ENCODE data around the gene TRIM8. TPM values are rescaled to one million over a fixed set of nuclear protein-coding genes. Genes with fewer than 3 reads are reported as not detected.

Gene TRIM8
- total RNA-seq, 1 donor from 2014 or later = 126 TPM

DNA sequence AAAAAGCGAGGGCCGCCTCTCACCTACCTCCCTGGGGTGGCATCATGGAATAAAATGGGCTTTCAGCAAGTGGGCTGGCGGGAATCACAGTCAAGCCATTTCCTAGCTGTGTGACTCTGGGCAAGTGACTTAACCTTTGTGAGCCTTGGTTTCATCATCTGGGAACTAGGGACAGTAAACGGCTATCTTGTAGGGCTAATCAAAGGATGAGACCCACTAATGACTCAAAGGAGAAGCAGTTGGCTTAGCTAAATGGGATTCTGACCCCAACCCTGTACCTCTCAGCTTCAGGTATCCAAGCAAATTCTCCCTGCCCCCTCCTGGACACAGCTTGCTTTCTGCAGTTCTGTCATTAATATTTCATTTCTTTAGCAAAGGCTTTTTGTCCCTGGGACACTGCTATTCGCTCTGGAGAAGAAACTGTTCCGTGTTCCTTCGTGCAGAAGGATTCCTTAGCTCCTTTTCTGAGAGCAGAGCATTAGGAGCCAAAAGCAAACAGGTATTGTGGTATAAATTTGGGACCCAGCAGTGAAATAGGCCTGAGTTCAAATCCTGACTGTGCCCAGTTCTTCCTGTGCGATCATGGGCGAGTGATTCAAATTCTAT is 25.9 kb downstream of the TRIM8 start:
- Histone ChIP-seq H3K27me3 (no peaks in the 10 kb centered on the region), H3K4me3 (no peak overlapping the region), H3K36me3 (no peaks in the 10 kb centered on the region), H3K9me3 (no peaks in the 10 kb centered on the region), H3K4me1 (peaks cover 44% of the 10 kb centered on the region), H3K27ac (no peak overlapping the region)
- DNase-seq (ENCODE audit: extremely low spot score in 2 of 2) = no peak
- TF ChIP-seq, protein P1, sequence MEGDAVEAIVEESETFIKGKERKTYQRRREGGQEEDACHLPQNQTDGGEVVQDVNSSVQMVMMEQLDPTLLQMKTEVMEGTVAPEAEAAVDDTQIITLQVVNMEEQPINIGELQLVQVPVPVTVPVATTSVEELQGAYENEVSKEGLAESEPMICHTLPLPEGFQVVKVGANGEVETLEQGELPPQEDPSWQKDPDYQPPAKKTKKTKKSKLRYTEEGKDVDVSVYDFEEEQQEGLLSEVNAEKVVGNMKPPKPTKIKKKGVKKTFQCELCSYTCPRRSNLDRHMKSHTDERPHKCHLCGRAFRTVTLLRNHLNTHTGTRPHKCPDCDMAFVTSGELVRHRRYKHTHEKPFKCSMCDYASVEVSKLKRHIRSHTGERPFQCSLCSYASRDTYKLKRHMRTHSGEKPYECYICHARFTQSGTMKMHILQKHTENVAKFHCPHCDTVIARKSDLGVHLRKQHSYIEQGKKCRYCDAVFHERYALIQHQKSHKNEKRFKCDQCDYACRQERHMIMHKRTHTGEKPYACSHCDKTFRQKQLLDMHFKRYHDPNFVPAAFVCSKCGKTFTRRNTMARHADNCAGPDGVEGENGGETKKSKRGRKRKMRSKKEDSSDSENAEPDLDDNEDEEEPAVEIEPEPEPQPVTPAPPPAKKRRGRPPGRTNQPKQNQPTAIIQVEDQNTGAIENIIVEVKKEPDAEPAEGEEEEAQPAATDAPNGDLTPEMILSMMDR (IDR thresholded peaks at IDR 0.05) = no peak
- TF ChIP-seq POLR2A (IDR thresholded peaks at IDR 0.05) = no peak
- no peak for TF ChIP-seq POLR2AphosphoS5 (IDR thresholded peaks at IDR 0.05; ENCODE audit: insufficient read depth in 1 of 2, low read depth in 1 of 2)
- intact Hi-C loops (cut with DNase I) = no loop called here

DNA sequence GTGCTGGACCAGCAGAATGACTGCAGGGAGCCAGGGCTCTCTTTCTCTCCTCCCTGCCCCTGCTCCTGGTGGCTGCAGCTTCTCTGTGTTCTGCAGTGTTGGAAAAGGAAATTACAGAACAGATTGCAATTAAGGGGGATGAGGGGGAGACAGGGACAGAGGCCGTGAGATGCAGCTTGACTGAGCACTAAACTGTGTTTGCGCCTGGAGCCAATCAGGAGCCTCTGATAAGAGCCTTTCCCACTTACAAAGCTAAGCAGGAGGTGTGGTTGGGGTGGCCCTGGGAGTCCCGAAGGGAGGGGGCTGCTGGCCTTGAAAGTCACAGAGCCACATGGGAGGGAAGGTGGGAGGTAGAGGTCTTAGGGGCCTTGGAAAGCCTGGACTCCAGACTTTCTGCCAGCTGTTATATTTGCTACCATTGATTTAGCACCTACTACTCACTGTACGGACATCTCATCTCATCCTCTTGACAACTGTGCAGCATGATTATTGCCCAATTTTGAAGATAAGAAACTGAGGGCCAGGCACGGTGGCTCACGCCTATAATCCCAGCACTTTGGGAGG is 26.7 kb downstream of the TRIM8 start:
- Histone ChIP-seq H3K27me3 (no peaks in the 10 kb centered on the region), H3K27ac (no peak overlapping the region), H3K4me3 (no peak overlapping the region), H3K36me3 (no peaks in the 10 kb centered on the region), H3K9me3 (no peaks in the 10 kb centered on the region), H3K4me1 (peaks cover 52% of the 10 kb centered on the region)
- intact Hi-C loops (cut with DNase I) = no loop called here
- TF ChIP-seq POLR2AphosphoS5 (IDR thresholded peaks at IDR 0.05; ENCODE audit: insufficient read depth in 1 of 2, low read depth in 1 of 2) (no peak), POLR2A (IDR thresholded peaks at IDR 0.05) (no peak)
- TF ChIP-seq, protein P1 (IDR thresholded peaks at IDR 0.05) = no peak
- DNase-seq (ENCODE audit: extremely low spot score in 2 of 2) = no peak

DNA sequence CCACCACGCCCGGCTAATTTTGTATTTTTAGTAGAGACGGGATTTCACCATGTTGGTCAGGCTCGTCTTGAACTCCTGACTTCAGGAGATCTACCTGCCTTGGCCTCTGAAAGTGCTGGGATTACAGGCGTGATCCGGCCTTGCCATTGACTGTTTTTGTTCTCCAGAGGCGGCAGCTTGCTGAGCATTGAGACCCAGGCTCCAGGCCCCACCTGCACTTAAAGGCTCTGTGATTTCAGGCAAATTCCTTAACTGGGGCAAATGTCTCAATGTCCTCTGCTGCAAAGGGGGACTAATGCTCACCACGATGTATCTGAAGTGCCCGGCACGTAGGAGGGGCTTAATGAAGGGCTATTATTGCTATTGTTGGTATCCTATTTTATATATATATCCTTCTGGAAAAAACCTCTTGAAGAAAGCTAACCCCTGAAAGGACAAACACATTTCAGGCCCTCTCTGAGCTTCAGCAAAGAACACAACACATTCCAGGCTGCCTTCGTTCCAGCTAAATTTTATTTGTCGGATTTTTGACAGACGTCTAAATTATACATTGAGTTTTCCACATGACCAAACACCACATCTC is 29.0 kb downstream of the TRIM8 start:
- no peak for TF ChIP-seq POLR2A (IDR thresholded peaks at IDR 0.05)
- no peak for TF ChIP-seq POLR2AphosphoS5 (IDR thresholded peaks at IDR 0.05; ENCODE audit: insufficient read depth in 1 of 2, low read depth in 1 of 2)
- TF ChIP-seq, protein P1 (IDR thresholded peaks at IDR 0.05) = no peak
- H3K4me1 ChIP-seq = peaks cover 73% of the 10 kb centered on the region
- intact Hi-C loops (cut with DNase I) = no loop called here
- DNase-seq (ENCODE audit: extremely low spot score in 2 of 2) = no peak
- H3K4me3 ChIP-seq = peak overlapping the region; percentile 18 to 27
- H3K9me3 ChIP-seq = no peaks in the 10 kb centered on the region
- H3K36me3 ChIP-seq = no peaks in the 10 kb centered on the region
- H3K27ac ChIP-seq = peak overlapping the region; percentile 71
- H3K27me3 ChIP-seq = no peaks in the 10 kb centered on the region

DNA sequence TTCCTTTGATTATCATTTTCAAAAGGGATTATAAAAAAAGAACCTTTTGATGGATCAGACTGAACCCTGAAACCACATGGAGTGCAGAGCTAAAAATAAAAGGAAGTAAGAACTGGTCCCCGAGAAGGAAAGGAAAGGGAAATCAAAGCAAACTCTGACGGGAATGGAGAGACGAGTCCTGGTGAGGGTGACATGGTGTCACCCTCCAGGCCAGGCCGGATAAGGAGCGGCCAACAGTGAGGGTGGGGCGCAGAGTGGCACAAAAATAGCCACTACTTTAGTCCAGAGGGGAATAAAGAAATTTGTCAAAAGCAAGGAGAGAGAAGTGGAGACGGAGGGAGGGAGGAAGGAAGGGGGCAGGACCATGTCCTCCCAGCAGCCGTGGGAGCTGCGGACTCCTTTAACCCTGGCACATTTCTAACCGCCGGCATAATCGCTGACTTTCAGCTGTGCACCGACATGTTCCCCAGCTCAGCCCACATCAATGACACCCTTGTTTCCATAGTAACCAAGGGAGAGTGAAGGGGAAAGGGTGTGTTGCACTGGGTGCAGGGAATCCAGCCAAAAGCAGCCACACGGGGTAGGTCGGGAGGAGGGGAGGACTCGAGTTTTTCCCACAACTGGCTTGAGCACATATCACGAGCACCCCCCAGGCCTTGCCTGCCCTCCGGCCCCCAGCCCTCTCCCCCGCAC is 29.7 kb downstream of the TRIM8 start:
- H3K9me3 ChIP-seq = no peaks in the 10 kb centered on the region
- H3K4me1 ChIP-seq = peaks cover 75% of the 10 kb centered on the region
- H3K27me3 ChIP-seq = no peaks in the 10 kb centered on the region
- H3K4me3 ChIP-seq = peak overlapping the region; percentile 18 to 27
- intact Hi-C loops (cut with DNase I) = no loop called here
- H3K36me3 ChIP-seq = no peaks in the 10 kb centered on the region
- peak in 1 of 2 donors; percentile 87 for DNase-seq (ENCODE audit: extremely low spot score in 2 of 2)
- peak overlapping the region; percentile 71 for H3K27ac ChIP-seq
- no peak for TF ChIP-seq POLR2A (IDR thresholded peaks at IDR 0.05)
- peak; percentile 9 to 52 for TF ChIP-seq POLR2AphosphoS5 (IDR thresholded peaks at IDR 0.05; ENCODE audit: insufficient read depth in 1 of 2, low read depth in 1 of 2)

DNA sequence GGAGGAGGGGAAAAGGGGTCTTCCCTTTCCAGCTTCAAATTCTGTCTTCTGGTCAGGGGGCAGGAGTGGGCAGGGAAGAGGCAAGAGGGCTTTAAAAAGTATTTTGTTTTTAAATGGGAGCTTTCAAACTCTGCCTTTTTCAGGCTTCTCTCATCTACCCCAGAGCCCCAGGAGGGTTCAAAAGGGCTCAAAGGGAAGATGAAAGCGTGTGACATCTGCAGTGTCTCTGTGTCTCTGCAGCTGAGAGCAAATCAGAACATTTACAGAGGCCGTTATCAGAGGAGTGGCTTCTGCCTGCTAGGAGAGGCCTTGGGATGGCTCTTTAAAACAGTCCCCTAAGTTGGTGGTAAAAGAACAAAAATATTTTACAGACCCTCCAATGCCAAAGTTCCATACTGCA is 30.3 kb downstream of the TRIM8 start:
- H3K36me3 ChIP-seq = no peaks in the 10 kb centered on the region
- peaks cover 75% of the 10 kb centered on the region for H3K4me1 ChIP-seq
- no peaks in the 10 kb centered on the region for H3K9me3 ChIP-seq
- peak overlapping the region; percentile 18 to 27 for H3K4me3 ChIP-seq
- intact Hi-C loops (cut with DNase I) = no loop called here
- DNase-seq (ENCODE audit: extremely low spot score in 2 of 2) = no peak
- H3K27ac ChIP-seq = peak overlapping the region; percentile 71
- TF ChIP-seq POLR2AphosphoS5 (IDR thresholded peaks at IDR 0.05; ENCODE audit: insufficient read depth in 1 of 2, low read depth in 1 of 2) = no peak
- no peak for TF ChIP-seq POLR2A (IDR thresholded peaks at IDR 0.05)
- TF ChIP-seq, protein P1 (IDR thresholded peaks at IDR 0.05) = no peak
- no peaks in the 10 kb centered on the region for H3K27me3 ChIP-seq

Measured in vagina (tissue), 2 donors.